ENCODE measurements around the gene IER5L.

DNA sequence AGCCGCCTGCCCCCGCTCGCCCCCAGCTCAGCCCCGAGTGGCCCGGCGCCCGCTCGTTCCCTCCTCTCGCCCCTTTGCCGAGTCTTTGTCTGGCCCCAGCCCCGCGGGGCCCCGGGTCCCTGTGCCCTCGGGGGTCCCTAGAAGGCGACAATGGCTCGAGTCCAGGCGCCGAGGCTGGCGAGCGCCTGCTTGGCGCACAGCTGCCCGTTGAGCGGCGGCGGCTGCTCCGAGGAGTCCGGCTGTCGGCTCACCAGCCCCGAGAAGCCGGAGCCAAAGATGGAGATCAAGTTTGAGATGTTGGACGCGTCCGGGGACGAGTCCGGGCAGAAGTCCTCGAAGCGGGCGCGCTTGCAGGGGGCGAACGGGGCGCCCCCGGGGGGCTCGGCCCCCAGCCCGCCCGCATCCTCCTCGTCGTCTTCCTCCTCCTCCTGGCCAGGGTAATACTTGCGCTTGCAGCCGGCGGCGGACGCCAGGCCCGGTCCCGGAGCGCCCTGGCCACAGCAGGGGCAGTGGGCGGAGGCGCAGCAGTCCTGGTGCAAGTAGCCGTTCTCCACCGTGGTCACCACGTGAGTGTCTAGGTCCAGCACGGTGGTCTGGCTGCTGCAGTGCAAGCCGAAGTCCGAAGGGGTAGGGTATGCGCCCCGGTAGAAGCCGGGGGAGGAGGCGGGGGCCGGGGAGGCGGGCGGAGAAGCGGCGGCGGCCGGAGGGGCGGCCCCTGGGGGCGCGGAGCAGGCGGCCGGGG, 1.2 kb downstream of the IER5L start:
- TF ChIP-seq, protein P1, sequence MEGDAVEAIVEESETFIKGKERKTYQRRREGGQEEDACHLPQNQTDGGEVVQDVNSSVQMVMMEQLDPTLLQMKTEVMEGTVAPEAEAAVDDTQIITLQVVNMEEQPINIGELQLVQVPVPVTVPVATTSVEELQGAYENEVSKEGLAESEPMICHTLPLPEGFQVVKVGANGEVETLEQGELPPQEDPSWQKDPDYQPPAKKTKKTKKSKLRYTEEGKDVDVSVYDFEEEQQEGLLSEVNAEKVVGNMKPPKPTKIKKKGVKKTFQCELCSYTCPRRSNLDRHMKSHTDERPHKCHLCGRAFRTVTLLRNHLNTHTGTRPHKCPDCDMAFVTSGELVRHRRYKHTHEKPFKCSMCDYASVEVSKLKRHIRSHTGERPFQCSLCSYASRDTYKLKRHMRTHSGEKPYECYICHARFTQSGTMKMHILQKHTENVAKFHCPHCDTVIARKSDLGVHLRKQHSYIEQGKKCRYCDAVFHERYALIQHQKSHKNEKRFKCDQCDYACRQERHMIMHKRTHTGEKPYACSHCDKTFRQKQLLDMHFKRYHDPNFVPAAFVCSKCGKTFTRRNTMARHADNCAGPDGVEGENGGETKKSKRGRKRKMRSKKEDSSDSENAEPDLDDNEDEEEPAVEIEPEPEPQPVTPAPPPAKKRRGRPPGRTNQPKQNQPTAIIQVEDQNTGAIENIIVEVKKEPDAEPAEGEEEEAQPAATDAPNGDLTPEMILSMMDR (IDR thresholded peaks at IDR 0.05; ENCODE audit: low read length): no peak
- TF ChIP-seq EZH2 (IDR thresholded peaks at IDR 0.05; ENCODE audit: borderline replicate concordance, low read length): no peak
